GM18519 (cell line): ENCODE measurements around the gene BCR.
"Not testable (repeated sequence)": the region's sequence is repeated elsewhere in the genome, so short reads cannot be mapped to it uniquely, and the experiment has no call there.

Experiments used
- ATAC-seq: cut with Tn5 transposase; IDR thresholded peaks from one replicate; pipeline ENCODE4 v1.9.1; 2021; ENCODE audit warnings: mild to moderate bottlenecking, moderate library complexity; ENCODE audit not compliant: unreplicated experiment, low FRiP score

BCR gene

DNA sequence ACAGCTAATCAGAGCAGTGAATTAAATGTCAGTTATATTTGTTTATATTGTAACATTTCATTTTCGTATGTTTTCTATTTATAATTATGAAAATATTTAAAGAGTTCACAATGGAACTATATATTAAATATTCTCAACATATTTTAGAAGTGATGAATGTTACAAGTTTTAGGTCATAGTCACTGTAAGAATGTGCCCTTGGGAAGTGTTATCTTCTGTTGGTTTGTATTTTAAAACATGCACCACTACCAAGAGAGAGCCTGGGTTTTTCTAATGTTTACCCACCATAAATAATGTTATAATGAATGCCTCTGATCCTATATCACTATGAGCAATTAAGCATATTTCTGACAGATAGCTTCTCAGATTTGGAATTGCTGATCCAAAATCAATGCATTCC is 171.0 kb downstream of the BCR start:
- ATAC-seq, result no peak

DNA sequence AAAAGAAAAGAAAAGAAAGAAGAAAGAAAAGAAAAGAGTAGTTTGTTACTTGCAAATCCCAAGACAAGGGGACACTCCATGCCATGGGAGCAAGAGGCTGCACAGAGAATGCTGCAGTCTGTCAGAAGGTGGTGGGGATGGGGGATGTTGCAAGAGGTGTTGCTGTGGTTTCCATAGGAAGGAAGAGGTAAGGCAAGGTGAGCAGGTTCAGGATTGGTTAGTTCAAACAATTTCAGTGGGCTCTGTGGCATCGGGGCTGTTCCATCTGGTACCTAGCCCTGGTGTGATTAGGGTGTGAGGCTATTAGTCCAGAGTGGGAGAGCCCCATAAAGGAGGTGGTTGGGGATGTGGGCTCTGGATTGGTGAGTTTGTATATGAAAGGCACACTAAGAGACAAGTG is 172.7 kb downstream of the BCR start:
- ATAC-seq, result no peak

DNA sequence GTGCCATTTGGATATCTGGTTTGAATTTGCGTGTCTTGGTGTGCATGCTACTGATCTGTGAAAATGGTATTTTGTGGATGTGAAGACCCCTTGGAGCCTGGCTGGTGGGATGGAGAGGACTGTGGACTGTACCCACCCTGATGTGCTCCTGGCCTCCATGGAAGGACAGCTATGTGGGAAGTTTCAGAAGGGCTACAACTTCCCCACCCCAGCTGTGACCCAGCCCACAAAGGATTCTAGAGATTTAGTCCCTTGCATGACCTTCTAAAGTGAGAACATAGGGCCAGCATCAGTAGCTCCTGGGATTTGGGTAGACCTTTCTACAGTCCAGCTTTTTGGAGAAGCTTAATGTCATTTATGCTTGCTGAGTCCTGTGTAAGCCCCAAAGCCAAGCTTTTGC is 173.4 kb downstream of the BCR start:
- no peak for ATAC-seq

DNA sequence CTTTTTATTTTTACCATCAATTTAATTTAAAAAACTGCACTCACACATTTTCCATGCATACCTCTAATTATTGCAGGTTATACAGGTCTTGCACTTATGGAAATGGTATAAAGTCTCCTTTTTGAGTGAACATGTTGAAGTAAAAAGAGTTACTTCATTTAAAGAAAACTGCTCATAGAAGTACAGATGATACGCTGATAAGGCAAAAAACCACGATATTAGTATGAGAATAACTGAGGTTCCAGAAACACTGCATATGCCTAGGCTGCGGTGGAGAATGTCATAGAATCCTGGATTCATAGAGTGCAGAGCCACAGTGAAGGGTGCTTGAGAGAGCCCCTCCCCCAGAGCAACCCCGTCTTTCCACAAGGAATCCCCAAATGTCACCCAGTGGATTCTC is 175.8 kb downstream of the BCR start:
- no peak for ATAC-seq

DNA sequence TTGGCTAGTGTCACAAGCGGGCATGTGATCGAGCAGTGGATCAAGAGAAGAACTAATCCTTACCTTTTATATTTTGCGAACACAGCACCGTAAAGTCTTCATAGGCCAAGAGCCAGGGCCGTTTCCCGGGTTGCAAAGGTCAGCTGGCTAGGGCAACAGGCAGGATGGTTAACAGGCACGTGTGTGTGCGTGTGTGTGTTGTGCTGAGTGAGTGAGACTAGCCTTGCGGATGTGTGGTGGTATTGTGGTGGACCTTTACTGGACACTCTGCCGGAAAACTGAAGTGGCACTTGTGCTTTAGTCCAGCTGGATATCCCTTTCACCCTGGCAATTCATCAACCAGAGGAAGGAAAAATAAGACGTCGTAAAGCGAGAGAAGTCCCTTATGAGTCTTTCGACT is 176.7 kb downstream of the BCR start:
- no peak for ATAC-seq

DNA sequence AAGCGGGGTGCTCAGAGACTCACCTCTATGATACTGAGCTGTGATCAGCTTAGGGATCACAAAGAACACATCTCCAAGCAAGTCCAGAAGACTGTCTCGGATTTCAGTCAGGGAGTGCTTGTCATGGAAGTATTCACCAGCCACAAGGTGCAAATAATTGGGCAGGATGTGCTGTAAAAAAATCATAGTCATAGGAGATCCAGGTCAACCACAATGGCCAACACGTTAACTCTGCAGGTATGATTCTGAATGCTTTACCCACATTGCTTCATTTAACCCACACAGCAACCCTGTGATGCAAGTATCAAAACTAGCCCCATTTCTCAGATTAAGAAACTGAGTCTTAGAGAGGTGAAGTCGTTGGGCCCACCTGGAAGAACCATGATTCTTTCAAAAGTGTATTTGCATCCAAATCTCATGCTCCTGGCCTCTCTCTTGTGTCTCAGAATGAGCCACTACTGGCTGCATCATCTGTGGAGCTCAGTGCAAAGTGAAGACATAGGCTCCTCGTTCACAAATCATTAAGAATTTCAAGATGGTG is 179.3 kb downstream of the BCR start:
- ATAC-seq, result no peak

DNA sequence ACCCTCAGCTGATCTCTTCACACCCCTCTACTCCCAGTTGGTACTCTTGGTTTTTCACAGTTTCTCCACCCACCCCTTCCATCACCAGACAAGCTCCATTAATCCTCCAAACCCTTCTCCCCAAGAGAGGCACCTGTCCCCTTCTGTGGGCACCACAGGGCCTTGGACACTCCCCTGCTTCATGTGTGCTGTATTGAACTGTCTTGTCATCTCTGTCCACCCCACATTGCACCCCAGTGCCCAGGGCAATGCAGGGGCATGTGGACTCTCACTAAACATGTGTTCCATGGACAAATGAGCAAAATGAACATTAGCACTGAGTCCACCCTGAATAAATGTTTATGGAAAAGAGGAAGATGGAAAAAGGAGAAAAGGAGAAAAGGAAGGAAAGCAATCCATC is 181.4 kb downstream of the BCR start:
- no peak for ATAC-seq

DNA sequence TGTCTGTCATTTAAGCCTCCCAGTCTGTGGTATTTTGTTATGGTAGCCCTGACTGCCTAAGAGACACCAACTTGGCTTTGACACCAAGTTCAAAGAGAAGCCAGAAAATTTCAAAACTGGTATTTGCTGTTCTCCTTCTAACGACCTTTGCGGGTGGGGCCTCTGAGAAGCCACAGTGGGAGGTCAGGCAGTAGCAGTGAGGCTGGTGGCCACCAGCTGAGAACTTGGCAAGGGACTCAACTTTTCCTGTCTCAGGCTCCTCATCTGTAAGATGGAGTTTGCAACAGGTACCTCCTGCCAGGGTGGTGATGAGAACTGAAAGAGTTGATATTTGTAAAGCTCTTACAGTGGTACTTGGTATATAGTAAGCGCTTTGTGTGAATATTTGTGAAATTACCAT is 183.4 kb downstream of the BCR start:
- ATAC-seq, result no peak

DNA sequence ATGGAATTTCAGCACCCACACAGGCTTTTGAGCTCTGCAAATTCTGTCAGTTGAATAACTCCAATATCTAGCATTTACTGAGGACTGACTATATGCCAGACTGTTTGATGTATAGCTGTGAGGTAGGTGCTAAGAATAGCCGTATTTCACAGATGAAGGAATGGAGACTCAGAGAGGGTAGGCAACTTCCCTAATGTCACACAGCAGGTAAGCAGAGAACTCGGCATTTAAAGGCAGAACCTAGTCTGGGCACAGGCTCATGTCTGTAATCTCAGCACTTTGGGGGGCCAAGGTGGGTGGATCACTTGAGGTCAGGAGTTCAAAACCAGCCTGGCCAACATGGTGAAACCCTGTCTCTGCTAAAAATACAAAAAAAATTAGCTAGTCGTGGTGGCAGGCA is 184.1 kb downstream of the BCR start:
- no peak for ATAC-seq

DNA sequence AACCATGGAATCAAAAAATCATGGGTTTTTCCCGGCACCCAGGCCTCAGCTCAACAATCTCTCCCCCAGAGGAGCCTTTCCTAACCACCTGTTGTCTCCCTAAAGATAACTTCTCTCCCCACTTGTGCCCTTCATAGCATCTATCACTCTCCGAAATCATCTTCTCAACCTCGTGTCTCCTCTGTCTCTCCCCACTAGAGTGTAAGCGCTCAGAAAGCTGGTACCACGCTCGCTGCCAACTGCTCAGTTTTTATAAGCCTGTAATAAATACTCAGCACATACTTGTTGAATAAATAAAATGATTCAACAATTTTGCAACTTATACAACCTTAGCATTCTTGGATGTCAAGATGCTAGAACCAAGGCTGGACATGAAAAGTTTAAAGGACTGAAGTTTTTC is 185.2 kb downstream of the BCR start:
- no peak for ATAC-seq

DNA sequence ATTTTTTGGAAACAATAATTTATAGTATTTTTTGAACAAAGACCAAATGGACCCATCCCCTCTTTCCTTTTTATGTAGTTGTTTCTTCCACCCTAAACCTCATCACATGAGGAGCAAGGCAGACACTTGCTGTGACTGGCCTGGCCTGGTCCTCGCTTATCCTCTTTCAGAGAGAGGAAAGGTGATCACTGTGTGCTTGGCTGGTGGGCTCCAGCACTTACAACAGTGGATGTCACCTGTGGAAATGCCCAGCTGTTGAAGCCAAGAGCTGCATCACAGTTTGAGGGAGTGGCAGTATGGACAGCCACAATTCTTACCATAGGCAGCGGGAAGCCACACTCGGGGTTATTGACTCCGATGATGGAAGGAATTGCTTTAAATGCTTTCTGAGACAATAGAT is 185.7 kb downstream of the BCR start:
- no peak for ATAC-seq

DNA sequence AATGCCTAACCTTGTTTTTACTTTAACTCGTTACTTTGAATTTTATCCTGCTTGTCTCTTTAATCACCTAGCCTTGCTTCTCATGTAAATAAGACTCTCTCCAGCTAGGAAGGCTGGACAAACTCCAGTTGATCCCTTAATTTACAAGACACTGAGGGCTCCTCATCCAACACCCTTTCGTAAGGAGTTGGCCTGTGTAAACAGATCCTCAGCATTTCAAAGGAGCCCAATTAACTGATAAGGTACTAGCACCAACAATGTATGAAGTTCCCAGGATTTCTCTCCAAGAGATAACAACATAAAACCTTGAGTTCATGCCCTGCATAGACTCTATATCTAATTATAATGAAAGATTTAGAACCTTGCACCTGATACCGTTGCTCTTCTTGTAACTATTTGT is 186.9 kb downstream of the BCR start:
- not testable (repeated sequence) for ATAC-seq
